ENCODE measurements around the gene KRTAP10-1. TPM values are rescaled to one million over a fixed set of nuclear protein-coding genes. Genes with fewer than 3 reads are reported as not detected.

KRTAP10-1 gene
- total RNA-seq, 1 experiment from 2014 or later, result not detected

GRCh38 chr21:44518686-44519085 is 21.3 kb downstream of the KRTAP10-1 start:
- intact Hi-C loops (cut with micrococcal nuclease; ENCODE audit: unreplicated experiment), result loop anchor here (10.0 kb wide), 1 partner anchor 266 kb away; no protein-coding TSS in a partner anchor
- no peaks in the 10 kb centered on the region for H3K27me3 ChIP-seq (ENCODE audit: control insufficient read depth, insufficient read depth, low read length)
- in situ Hi-C loops (cut with HindIII; ENCODE audit: low pct_unique_long_range_greater_than_20kb, low sequenced_read_pairs), result no loop called here
- no peak overlapping the region for H3K4me3 ChIP-seq (ENCODE audit: low read depth in 2 of 2, low read length in 2 of 2)
- ChIA-PET CTCF (interaction anchor here (0.6 kb wide), 1 partner anchor 265 kb away, joined by 3 read pairs; no protein-coding TSS in a partner anchor), POLR2A (no interaction called here)
- H3K9me3 ChIP-seq (ENCODE audit: control insufficient read depth, insufficient read depth, low read depth, low read length), result no peaks in the 10 kb centered on the region
- ATAC-seq, result no peak
- TF ChIP-seq REST (IDR thresholded peaks at IDR 0.05; ENCODE audit: insufficient read depth in 1 of 2, low read depth in 2 of 2, low read length in 1 of 2), result no peak
- no peak for TF ChIP-seq POLR2AphosphoS5 (IDR thresholded peaks at IDR 0.05; ENCODE audit: low read depth, low read length)
- no peak for TF ChIP-seq SIN3A (IDR thresholded peaks at IDR 0.05; ENCODE audit: borderline replicate concordance, insufficient read depth, low read depth, low read length)
- no peak for TF ChIP-seq CTCF (IDR thresholded peaks at IDR 0.05)
- TF ChIP-seq TCF7L2 (IDR thresholded peaks at IDR 0.05; ENCODE audit: low read depth, low read length), result no peak
- no peak for DNase-seq (ENCODE audit: low read depth, low spot score)
- BruUV-seq (replicated peaks), result no TSS peak
- H3K4me1 ChIP-seq (ENCODE audit: control insufficient read depth, insufficient read depth, low read length), result no peaks in the 10 kb centered on the region
- peaks cover 2% of the 10 kb centered on the region; the same call in 1 of the 2 replicates for H3K36me3 ChIP-seq (ENCODE audit: control insufficient read depth, insufficient read depth, low read length)
- no peak overlapping the region for H3K27ac ChIP-seq (ENCODE audit: low read length)

- peak overlapping the region in 1 of 2 experiments; percentile 36; a peak in 1 of 4 replicates for H3K4me3 ChIP-seq (ENCODE audit: low read depth in 2 of 2, low read length in 2 of 2)
- H3K9me3 ChIP-seq (ENCODE audit: control insufficient read depth, insufficient read depth, low read depth, low read length), result no peaks in the 10 kb centered on the region
- ChIA-PET POLR2A (no interaction called here), CTCF (no interaction called here)
- no TSS peak for BruUV-seq (replicated peaks)
- DNase-seq (ENCODE audit: low read depth, low spot score) (no peak), ATAC-seq (no peak)
- H3K27ac ChIP-seq (ENCODE audit: low read length), result no peak overlapping the region
- H3K4me1 ChIP-seq (ENCODE audit: control insufficient read depth, insufficient read depth, low read length), result no peaks in the 10 kb centered on the region
- in situ Hi-C loops (cut with HindIII; ENCODE audit: low pct_unique_long_range_greater_than_20kb, low sequenced_read_pairs) (no loop called here), intact Hi-C loops (cut with micrococcal nuclease; ENCODE audit: unreplicated experiment) (loop anchor here (10.0 kb wide), 1 partner anchor 267 kb away; no protein-coding TSS in a partner anchor)
- TF ChIP-seq POLR2AphosphoS5 (IDR thresholded peaks at IDR 0.05; ENCODE audit: low read depth, low read length) (no peak), REST (IDR thresholded peaks at IDR 0.05; ENCODE audit: insufficient read depth in 1 of 2, low read depth in 2 of 2, low read length in 1 of 2) (no peak), TCF7L2 (IDR thresholded peaks at IDR 0.05; ENCODE audit: low read depth, low read length) (no peak)
- no peaks in the 10 kb centered on the region for H3K27me3 ChIP-seq (ENCODE audit: control insufficient read depth, insufficient read depth, low read length)
- H3K36me3 ChIP-seq (ENCODE audit: control insufficient read depth, insufficient read depth, low read length), result peaks cover 2% of the 10 kb centered on the region; the same call in 1 of the 2 replicates
Measured at GRCh38 chr21:44517175-44517899, 22.7 kb downstream of the KRTAP10-1 start.
